ENCODE results near the gene STK32C. TPM values are rescaled to one million over a fixed set of nuclear protein-coding genes. Genes with fewer than 3 reads are reported as not detected.

Gene STK32C
- total and polyA plus RNA-seq, 8 donors, result 9.9 to 18.2 (median 11.6) TPM

GRCh38 chr10:132227851-132228390, 79.8 kb downstream of the STK32C start:
- intact Hi-C loops (cut with DNase I), result loop anchor here in 1 of 2 donors (10.0 kb wide), 1 partner anchor 117 kb away; no protein-coding TSS in a partner anchor
- ATAC-seq, result no peak
- H3K4me1 ChIP-seq, result peaks cover 3 to 52% of the 10 kb centered on the region in 2 donors
- H3K27me3 ChIP-seq, result no peaks in the 10 kb centered on the region
- no peaks in the 10 kb centered on the region for H3K9me3 ChIP-seq
- DNase-seq, result peak in 1 of 4 donors; percentile 75
- H3K27ac ChIP-seq, result no peak overlapping the region
- H3K36me3 ChIP-seq, result peaks cover 0 to 10% of the 10 kb centered on the region in 2 donors
- no peak overlapping the region for H3K4me3 ChIP-seq
- no peak for TF ChIP-seq CTCF (IDR thresholded peaks at IDR 0.05)

GRCh38 chr10:132226586-132227405, 81.0 kb downstream of the STK32C start:
- no peak for TF ChIP-seq CTCF (IDR thresholded peaks at IDR 0.05)
- DNase-seq (peak in 1 of 4 donors; percentile 72), ATAC-seq (no peak)
- H3K27ac ChIP-seq, result no peak overlapping the region
- no peaks in the 10 kb centered on the region for H3K27me3 ChIP-seq
- peaks cover 0 to 17% of the 10 kb centered on the region in 2 donors for H3K36me3 ChIP-seq
- intact Hi-C loops (cut with DNase I), result loop anchor here in 1 of 2 donors (10.0 kb wide), 1 partner anchor 118 kb away; no protein-coding TSS in a partner anchor
- peaks cover 3 to 42% of the 10 kb centered on the region in 2 donors for H3K4me1 ChIP-seq
- H3K9me3 ChIP-seq, result no peaks in the 10 kb centered on the region
- no peak overlapping the region for H3K4me3 ChIP-seq

- TF ChIP-seq CTCF (IDR thresholded peaks at IDR 0.05), result no peak
- Histone ChIP-seq H3K9me3 (no peaks in the 10 kb centered on the region), H3K4me3 (no peak overlapping the region), H3K4me1 (peaks cover 3 to 32% of the 10 kb centered on the region in 2 donors), H3K27ac (no peak overlapping the region), H3K27me3 (no peaks in the 10 kb centered on the region), H3K36me3 (peaks cover 0 to 17% of the 10 kb centered on the region in 2 donors)
- ATAC-seq, result no peak
- peak in 1 of 4 donors; percentile 39 for DNase-seq
- intact Hi-C loops (cut with DNase I), result loop anchor here in 1 of 2 donors (10.0 kb wide), 1 partner anchor 119 kb away; no protein-coding TSS in a partner anchor
Observed at GRCh38 chr10:132225849-132226205, 81.9 kb downstream of the STK32C start.

- TF ChIP-seq CTCF (IDR thresholded peaks at IDR 0.05), result no peak
- ATAC-seq, result no peak
- intact Hi-C loops (cut with DNase I), result loop anchor here in 1 of 2 donors (10.0 kb wide), 1 partner anchor 120 kb away; no protein-coding TSS in a partner anchor
- no peak overlapping the region for H3K27ac ChIP-seq
- H3K36me3 ChIP-seq, result peaks cover 0 to 17% of the 10 kb centered on the region in 2 donors
- DNase-seq, result peak in 1 of 4 donors; percentile 59
- no peak overlapping the region for H3K4me3 ChIP-seq
- peaks cover 3 to 26% of the 10 kb centered on the region in 2 donors for H3K4me1 ChIP-seq
- no peaks in the 10 kb centered on the region for H3K9me3 ChIP-seq
- H3K27me3 ChIP-seq, result no peaks in the 10 kb centered on the region
Observed at GRCh38 chr10:132225073-132225848, 82.5 kb downstream of the STK32C start.

Data from left lung (tissue), 10 donors.